ENCODE results near the gene TMEM63A. TPM values are rescaled to one million over a fixed set of nuclear protein-coding genes. Genes with fewer than 3 reads are reported as not detected.
A peak's percentile ranks its signal among the peaks of the same experiment; 100 is the strongest.

Gene TMEM63A
- total RNA-seq, 4 donors from 2014 or later: 14.6 to 30.7 (median 24.5) TPM

GRCh38 chr1:225847610-225848009, 34.6 kb downstream of the TMEM63A start:
- no peak for DNase-seq (ENCODE audit: extremely low spot score)
- WGBS: 80% methylated on average over 1 of the region's 4 CpGs
- Histone ChIP-seq H3K9me3 (no peaks in the 10 kb centered on the region), H3K36me3 (peaks cover 28 to 92% (median 83%) of the 10 kb centered on the region in 4 donors), H3K27ac (replicated peaks in 1 of 4) (no peak overlapping the region), H3K4me1 (peaks cover 10 to 34% (median 15%) of the 10 kb centered on the region in 4 donors), H3K4me3 (no peak overlapping the region), H3K27me3 (no peaks in the 10 kb centered on the region)
- no peak for TF ChIP-seq EP300 (IDR thresholded peaks at IDR 0.05)
- no peak for TF ChIP-seq CTCF (IDR thresholded peaks at IDR 0.05)
- TF ChIP-seq POLR2A (IDR thresholded peaks at IDR 0.05; ENCODE audit: low read depth): no peak
- no peak for TF ChIP-seq POLR2AphosphoS5 (IDR thresholded peaks at IDR 0.05)
- intact Hi-C loops (cut with DNase I): loop anchor here (2.0 to 10.0 kb wide), 4 partner anchors 37 to 373 kb away; partner anchors contain the start of gene EPHX1

GRCh38 chr1:225846331-225847310, 35.6 kb downstream of the TMEM63A start:
- peaks cover 10 to 34% (median 15%) of the 10 kb centered on the region in 4 donors for H3K4me1 ChIP-seq
- no peak for DNase-seq (ENCODE audit: extremely low spot score)
- no peak for TF ChIP-seq POLR2AphosphoS5 (IDR thresholded peaks at IDR 0.05)
- no peak for TF ChIP-seq CTCF (IDR thresholded peaks at IDR 0.05)
- no peak for TF ChIP-seq POLR2A (IDR thresholded peaks at IDR 0.05; ENCODE audit: low read depth)
- TF ChIP-seq EP300 (IDR thresholded peaks at IDR 0.05): no peak
- peak overlapping the region in 2 of 4 donors; percentile 16 to 37 for H3K27ac ChIP-seq (replicated peaks in 1 of 4)
- no peaks in the 10 kb centered on the region for H3K9me3 ChIP-seq
- no peaks in the 10 kb centered on the region for H3K27me3 ChIP-seq
- no peak overlapping the region for H3K4me3 ChIP-seq
- peaks cover 31 to 92% (median 81%) of the 10 kb centered on the region in 4 donors for H3K36me3 ChIP-seq
- 83% methylated on average over 5 of the region's 20 CpGs for WGBS
- intact Hi-C loops (cut with DNase I): loop anchor here (2.0 to 10.0 kb wide), 4 partner anchors 36 to 372 kb away; partner anchors contain the start of gene EPHX1

- no peak overlapping the region for H3K4me3 ChIP-seq
- peaks cover 10 to 34% (median 15%) of the 10 kb centered on the region in 4 donors for H3K4me1 ChIP-seq
- TF ChIP-seq CTCF (IDR thresholded peaks at IDR 0.05) (peak; percentile 80 to 88 (median 85)), POLR2A (IDR thresholded peaks at IDR 0.05; ENCODE audit: low read depth) (no peak), POLR2AphosphoS5 (IDR thresholded peaks at IDR 0.05) (peak; percentile 59 to 72)
- H3K27ac ChIP-seq (replicated peaks in 1 of 4): peak overlapping the region; percentile 37 to 59 (median 55)
- no peaks in the 10 kb centered on the region for H3K27me3 ChIP-seq
- peaks cover 31 to 88% (median 82%) of the 10 kb centered on the region in 4 donors for H3K36me3 ChIP-seq
- H3K9me3 ChIP-seq: no peaks in the 10 kb centered on the region
- intact Hi-C loops (cut with DNase I): loop anchor here (2.0 to 10.0 kb wide), 5 partner anchors 35 to 371 kb away; partner anchors contain the start of gene EPHX1
- WGBS: 56% methylated on average over 6 of the region's 13 CpGs
- no peak for DNase-seq (ENCODE audit: extremely low spot score)
Observed at GRCh38 chr1:225845571-225846259, 36.5 kb downstream of the TMEM63A start.

GRCh38 chr1:225845097-225845496, 37.1 kb downstream of the TMEM63A start:
- no peak for DNase-seq (ENCODE audit: extremely low spot score)
- no peak for TF ChIP-seq EP300 (IDR thresholded peaks at IDR 0.05)
- no peak for TF ChIP-seq POLR2AphosphoS5 (IDR thresholded peaks at IDR 0.05)
- no peak for TF ChIP-seq CTCF (IDR thresholded peaks at IDR 0.05)
- no peak for TF ChIP-seq POLR2A (IDR thresholded peaks at IDR 0.05; ENCODE audit: low read depth)
- Histone ChIP-seq H3K27ac (replicated peaks in 1 of 4) (peak overlapping the region; percentile 37 to 59 (median 55)), H3K9me3 (no peaks in the 10 kb centered on the region), H3K4me1 (peaks cover 9 to 29% (median 15%) of the 10 kb centered on the region in 4 donors), H3K27me3 (no peaks in the 10 kb centered on the region), H3K4me3 (no peak overlapping the region), H3K36me3 (peaks cover 34 to 94% (median 87%) of the 10 kb centered on the region in 4 donors)
- intact Hi-C loops (cut with DNase I): loop anchor here (2.0 to 10.0 kb wide), 2 partner anchors 66 to 200 kb away; no protein-coding TSS in a partner anchor
- WGBS: 89% methylated on average over 14 of the region's 14 CpGs
